Measurements from ENCODE around the gene BCAS1.
"Not testable (repeated sequence)": the region's sequence is repeated elsewhere in the genome, so short reads cannot be mapped to it uniquely, and the experiment has no call there.

Gene BCAS1

DNA sequence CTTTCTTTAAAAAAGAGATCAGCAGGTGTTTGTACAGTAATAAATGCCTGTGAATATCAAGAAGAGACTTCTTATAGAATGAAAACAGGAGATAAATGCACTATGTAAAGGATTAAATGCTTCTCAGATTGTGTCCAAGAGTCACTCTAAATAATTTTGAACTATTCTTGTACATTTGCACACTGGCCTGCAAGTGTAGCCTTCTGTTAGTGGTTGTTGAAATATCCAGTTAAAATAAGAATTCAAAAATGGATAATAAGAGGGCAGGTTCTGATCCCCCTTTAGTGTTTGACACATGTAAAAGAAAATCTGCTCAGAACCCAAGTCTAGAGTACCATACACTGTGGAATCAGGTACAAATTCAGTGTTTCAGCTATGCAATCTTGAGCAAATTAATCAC, 91.9 kb downstream of the BCAS1 start:
- H3K27me3 Mint-ChIP-seq (ENCODE audit: low read depth), result peaks cover under 1% of the 10 kb centered on the region
- no peak overlapping the region for H3K27ac Mint-ChIP-seq
- H3K9me3 Mint-ChIP-seq, result peaks cover 18% of the 10 kb centered on the region
- H3K4me1 Mint-ChIP-seq (ENCODE audit: low read depth), result no peaks in the 10 kb centered on the region
- H3K36me3 Mint-ChIP-seq (ENCODE audit: low read depth), result no peaks in the 10 kb centered on the region
- H3K4me3 Mint-ChIP-seq, result no peak overlapping the region

DNA sequence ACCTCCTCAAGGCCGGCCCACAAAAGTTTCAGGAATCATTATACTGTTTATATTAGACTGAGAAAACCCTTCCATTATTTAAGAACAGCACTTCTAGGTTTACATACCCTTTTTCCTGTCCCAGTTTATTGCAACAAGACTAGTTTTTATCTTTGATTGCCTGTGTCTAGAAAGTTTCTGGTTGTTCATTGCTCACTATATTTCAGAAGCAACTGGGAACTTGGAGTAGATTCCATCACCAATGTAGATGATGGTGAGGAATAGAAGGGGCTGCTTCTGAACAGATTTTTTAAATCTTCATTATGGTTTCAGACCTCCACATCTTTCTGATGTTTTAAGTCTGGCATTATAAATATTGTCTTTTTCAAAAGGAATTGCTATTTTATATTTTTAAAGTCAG, 93.0 kb downstream of the BCAS1 start:
- H3K27me3 Mint-ChIP-seq (ENCODE audit: low read depth), result no peaks in the 10 kb centered on the region
- no peaks in the 10 kb centered on the region for H3K36me3 Mint-ChIP-seq (ENCODE audit: low read depth)
- no peaks in the 10 kb centered on the region for H3K4me1 Mint-ChIP-seq (ENCODE audit: low read depth)
- no peak overlapping the region for H3K4me3 Mint-ChIP-seq
- peaks cover 20% of the 10 kb centered on the region for H3K9me3 Mint-ChIP-seq
- H3K27ac Mint-ChIP-seq, result no peak overlapping the region

DNA sequence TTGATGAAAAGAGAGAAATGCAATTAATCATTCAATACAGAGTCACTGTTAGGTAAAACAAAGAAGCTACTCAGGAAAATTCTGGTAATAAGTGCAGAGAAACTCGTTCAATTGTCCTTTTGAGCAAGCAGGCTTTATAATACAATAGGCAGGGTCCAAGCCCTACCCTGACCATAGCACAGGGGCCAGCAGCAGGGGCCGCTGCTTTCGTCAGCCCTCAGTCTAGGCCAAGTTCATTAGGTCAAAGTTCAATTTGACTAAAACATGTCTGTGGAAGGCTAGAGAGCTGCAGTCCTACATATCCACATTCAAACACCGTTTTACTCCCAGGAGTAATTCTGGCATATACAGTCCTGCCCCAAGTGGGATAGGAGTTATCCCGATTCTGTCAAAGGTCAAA, 94.6 kb downstream of the BCAS1 start:
- Mint-ChIP-seq H3K36me3 (ENCODE audit: low read depth) (no peaks in the 10 kb centered on the region), H3K27me3 (ENCODE audit: low read depth) (peaks cover 4% of the 10 kb centered on the region), H3K4me3 (no peak overlapping the region), H3K27ac (no peak overlapping the region), H3K9me3 (peaks cover 20% of the 10 kb centered on the region), H3K4me1 (ENCODE audit: low read depth) (no peaks in the 10 kb centered on the region)

DNA sequence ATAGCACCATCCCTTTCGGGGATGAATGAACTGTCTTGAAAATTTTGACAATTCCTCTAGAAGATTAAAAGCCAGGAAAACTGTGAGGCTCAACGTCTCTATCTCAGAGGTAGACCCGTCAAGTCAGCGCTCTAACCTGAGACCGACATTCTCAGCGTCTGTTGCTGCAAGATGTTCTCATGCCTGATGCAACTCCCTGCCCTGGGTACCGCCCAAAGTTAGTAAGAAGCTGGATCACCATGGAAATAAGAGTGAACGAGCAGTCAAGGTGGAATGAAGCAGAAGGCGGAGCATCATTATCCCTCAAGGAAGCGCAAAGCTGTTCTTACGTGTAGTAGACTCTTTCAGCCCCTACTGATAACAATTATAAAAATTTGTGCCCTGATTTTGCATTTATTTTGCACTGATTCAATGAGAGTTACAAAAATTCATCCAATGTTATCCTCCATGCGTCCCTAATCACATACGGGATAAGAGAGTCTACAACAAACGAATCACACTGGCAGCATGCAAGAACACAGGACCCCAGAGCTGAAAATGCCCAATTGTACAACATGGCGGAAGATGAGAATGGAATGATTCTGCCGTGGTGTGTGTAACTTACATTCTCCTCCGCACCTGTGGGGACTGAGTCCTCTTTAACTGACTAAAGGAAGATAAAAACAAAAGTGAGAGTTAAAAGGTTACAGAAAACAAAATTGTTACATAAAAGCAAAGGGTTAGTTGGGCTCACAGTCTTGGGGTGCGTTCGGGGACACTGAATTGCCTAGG, 95.4 kb downstream of the BCAS1 start:
- H3K9me3 Mint-ChIP-seq, result peaks cover 20% of the 10 kb centered on the region
- H3K36me3 Mint-ChIP-seq (ENCODE audit: low read depth), result no peaks in the 10 kb centered on the region
- H3K27ac Mint-ChIP-seq, result no peak overlapping the region
- H3K4me1 Mint-ChIP-seq (ENCODE audit: low read depth), result no peaks in the 10 kb centered on the region
- H3K4me3 Mint-ChIP-seq, result no peak overlapping the region
- H3K27me3 Mint-ChIP-seq (ENCODE audit: low read depth), result peaks cover 5% of the 10 kb centered on the region

DNA sequence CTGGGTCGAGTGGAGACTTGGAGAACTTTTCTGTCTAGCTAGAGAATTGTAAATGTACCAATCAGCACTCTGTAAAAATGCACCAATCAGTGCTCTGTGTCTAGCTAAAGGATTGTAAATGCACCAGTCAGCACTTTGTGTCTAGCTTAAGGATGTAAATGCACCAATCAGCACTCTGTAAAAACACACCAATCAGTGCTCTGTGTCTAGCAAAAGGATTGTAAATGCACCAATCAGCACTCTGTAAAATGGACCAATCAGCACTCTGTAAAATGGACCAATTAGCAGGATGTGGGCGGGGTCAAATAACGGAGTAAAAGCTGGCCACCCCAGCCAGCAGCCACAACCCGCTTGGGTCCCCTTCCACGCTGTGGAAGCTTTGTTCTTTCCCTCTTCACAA, 96.5 kb downstream of the BCAS1 start:
- not testable (repeated sequence) for H3K27me3 Mint-ChIP-seq (ENCODE audit: low read depth); H3K4me1 Mint-ChIP-seq (ENCODE audit: low read depth); H3K36me3 Mint-ChIP-seq (ENCODE audit: low read depth); H3K27ac Mint-ChIP-seq; H3K4me3 Mint-ChIP-seq
- H3K9me3 Mint-ChIP-seq, result peaks cover 20% of the 10 kb centered on the region

DNA sequence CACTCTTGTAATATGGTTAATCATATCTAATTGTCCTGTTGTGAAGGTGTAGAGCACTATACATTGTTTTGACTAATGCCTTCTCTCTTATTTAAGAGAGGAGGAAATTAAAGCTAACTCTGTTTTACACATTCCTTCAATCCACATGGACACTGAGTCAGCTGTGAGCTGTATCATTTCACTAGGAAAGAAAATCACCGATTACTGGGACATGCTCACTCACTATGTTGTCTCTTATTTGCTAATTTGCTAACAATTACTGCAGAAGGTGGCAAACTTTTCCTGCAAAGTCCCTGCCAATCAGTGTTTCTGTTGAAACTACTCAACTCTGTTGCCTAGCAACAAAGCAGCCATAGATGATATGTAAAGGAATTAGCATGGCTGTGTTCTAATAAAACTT, 98.2 kb downstream of the BCAS1 start:
- H3K4me3 Mint-ChIP-seq, result no peak overlapping the region
- no peak overlapping the region for H3K27ac Mint-ChIP-seq
- peaks cover 20% of the 10 kb centered on the region for H3K9me3 Mint-ChIP-seq
- peaks cover 8% of the 10 kb centered on the region for H3K27me3 Mint-ChIP-seq (ENCODE audit: low read depth)
- no peaks in the 10 kb centered on the region for H3K36me3 Mint-ChIP-seq (ENCODE audit: low read depth)
- no peaks in the 10 kb centered on the region for H3K4me1 Mint-ChIP-seq (ENCODE audit: low read depth)

DNA sequence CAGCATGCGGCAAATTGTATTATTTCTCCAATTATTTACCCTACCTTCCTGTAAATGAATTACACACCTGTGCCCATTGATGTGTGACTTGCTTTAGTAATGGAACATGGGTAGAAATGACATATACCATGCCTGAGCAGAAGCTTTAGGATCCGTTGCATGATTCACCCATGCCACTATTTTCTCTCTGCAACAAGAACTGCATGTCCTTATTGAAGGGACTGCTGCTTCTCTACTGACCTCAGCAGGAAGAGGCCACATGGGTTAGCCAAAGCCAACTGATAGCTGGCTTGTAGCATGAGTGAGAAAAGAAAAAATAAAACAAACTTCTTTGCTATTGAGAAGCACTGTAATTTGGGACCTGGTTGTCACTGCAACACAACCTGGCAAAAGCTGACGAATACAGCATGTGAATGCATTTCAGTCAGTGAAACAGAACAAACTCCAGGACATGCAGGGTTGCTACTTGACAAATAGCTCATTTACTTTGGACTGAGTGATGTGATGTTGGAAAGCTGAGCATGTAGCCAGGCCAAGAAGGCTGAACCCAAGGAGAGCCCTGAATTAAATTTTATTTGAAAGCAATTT, 99.2 kb downstream of the BCAS1 start:
- no peak overlapping the region for H3K4me3 Mint-ChIP-seq
- H3K36me3 Mint-ChIP-seq (ENCODE audit: low read depth), result no peaks in the 10 kb centered on the region
- peaks cover 16% of the 10 kb centered on the region for H3K9me3 Mint-ChIP-seq
- no peak overlapping the region for H3K27ac Mint-ChIP-seq
- H3K27me3 Mint-ChIP-seq (ENCODE audit: low read depth), result peaks cover 13% of the 10 kb centered on the region
- no peaks in the 10 kb centered on the region for H3K4me1 Mint-ChIP-seq (ENCODE audit: low read depth)

DNA sequence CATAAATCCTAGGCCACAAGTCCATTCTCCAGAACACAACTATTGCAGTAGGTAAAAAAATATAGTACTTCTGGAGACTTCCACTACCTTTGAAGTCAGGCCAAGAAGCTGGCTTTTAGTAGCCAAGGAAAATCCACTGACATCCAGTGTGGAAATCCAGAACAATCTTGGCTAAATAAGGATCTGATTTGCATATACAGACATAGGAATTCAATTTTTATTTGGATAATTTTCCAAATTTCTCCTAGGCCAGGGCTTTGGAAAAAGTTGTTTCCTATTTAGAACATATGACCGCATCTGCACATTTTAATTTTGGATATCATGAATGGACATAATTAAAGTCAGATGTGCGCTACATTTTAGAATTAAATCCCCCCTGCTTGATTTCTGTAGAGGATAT, 100.2 kb downstream of the BCAS1 start:
- Mint-ChIP-seq H3K4me1 (ENCODE audit: low read depth) (no peaks in the 10 kb centered on the region), H3K36me3 (ENCODE audit: low read depth) (no peaks in the 10 kb centered on the region), H3K27ac (no peak overlapping the region), H3K4me3 (no peak overlapping the region), H3K9me3 (peaks cover 14% of the 10 kb centered on the region), H3K27me3 (ENCODE audit: low read depth) (peaks cover 13% of the 10 kb centered on the region)

DNA sequence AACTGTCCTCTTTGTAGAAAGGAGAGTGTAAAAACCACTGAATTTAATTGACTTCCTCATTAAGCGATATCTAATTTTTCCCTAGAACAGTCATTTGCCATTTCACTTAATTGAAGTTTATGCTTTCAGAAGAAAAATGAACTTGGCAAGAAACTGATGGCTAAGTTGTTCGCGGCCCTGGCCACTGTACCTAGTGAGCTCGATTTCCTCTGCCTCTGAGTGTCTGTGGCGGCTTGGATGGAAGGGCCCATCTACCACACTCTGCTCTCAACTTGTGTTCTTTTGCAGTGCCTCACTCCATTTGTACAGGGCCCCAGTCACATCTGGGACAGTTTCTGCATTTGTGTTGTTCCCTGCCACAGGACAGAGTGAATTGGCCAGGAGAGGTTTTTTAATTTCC, 102.9 kb downstream of the BCAS1 start:
- H3K4me3 Mint-ChIP-seq, result no peak overlapping the region
- H3K27ac Mint-ChIP-seq, result no peak overlapping the region
- no peaks in the 10 kb centered on the region for H3K4me1 Mint-ChIP-seq (ENCODE audit: low read depth)
- no peaks in the 10 kb centered on the region for H3K36me3 Mint-ChIP-seq (ENCODE audit: low read depth)
- peaks cover 27% of the 10 kb centered on the region for H3K27me3 Mint-ChIP-seq (ENCODE audit: low read depth)
- no peaks in the 10 kb centered on the region for H3K9me3 Mint-ChIP-seq

DNA sequence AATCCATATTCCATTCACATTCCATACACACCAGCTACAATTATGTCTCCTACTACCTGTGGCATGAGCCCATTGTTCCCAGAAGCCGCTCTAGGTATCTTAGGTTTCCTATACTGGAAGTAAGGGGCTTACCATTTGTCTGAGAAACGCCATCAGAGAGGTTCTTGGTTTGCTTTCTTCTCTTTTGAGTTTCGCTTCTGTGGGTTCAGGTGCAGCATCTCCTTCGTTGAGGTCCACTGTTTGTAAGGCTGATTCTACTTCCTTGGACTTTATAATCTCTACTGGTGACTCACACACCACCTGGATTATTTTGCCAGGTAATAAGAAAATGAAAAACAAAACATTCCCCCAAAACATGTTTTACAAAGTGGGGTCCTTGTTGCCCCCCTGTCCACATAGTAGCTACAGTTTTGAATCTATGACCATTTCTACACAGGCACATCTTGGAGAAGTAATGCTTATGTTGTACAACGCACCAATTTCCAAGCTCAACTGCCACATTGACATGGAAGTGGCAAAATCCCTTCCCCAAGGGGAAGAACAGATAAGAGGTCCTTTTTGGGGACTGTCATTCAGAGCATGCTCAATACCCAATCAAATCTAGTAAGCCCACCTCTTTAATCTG, 103.5 kb downstream of the BCAS1 start:
- no peaks in the 10 kb centered on the region for H3K9me3 Mint-ChIP-seq
- no peaks in the 10 kb centered on the region for H3K36me3 Mint-ChIP-seq (ENCODE audit: low read depth)
- no peak overlapping the region for H3K4me3 Mint-ChIP-seq
- no peak overlapping the region for H3K27ac Mint-ChIP-seq
- H3K4me1 Mint-ChIP-seq (ENCODE audit: low read depth), result no peaks in the 10 kb centered on the region
- H3K27me3 Mint-ChIP-seq (ENCODE audit: low read depth), result peaks cover 27% of the 10 kb centered on the region

DNA sequence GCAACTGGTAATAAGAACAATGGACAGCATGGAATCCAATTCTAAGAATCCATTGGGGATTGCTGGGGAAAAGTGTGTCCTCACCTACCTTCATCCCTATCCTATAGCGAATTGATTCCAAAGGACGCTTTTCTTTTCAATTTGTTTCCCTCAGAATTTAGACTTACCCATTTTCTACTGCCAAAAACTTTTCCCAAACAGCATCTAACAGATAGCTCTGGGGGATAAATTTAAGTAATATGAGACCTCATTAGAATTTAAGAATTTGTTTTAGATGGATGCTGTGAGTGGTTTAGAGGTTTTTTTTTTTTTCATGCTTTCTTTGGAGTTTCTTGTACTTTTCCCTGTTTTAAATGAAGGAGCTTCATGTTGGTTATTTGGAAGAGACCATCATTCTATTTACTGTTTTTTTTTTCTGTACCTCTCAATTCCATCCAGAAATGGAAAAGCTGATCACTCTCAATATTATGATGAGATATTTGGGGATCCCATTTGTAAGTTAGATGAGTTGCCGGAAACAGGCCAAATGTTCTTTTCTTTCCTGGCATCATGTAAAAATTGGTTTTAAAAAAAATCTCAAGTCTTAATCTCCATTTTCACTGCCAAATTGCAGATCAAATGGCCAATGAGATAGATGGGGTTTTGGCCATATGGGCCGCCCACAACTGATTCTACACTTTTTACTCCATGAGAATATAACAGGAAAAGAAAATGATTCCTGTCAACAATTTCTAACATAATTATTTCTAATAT, 105.7 kb downstream of the BCAS1 start:
- Mint-ChIP-seq H3K4me1 (ENCODE audit: low read depth) (peaks cover 4% of the 10 kb centered on the region), H3K27me3 (ENCODE audit: low read depth) (peaks cover 36% of the 10 kb centered on the region), H3K4me3 (no peak overlapping the region), H3K9me3 (no peaks in the 10 kb centered on the region), H3K27ac (no peak overlapping the region), H3K36me3 (ENCODE audit: low read depth) (no peaks in the 10 kb centered on the region)

DNA sequence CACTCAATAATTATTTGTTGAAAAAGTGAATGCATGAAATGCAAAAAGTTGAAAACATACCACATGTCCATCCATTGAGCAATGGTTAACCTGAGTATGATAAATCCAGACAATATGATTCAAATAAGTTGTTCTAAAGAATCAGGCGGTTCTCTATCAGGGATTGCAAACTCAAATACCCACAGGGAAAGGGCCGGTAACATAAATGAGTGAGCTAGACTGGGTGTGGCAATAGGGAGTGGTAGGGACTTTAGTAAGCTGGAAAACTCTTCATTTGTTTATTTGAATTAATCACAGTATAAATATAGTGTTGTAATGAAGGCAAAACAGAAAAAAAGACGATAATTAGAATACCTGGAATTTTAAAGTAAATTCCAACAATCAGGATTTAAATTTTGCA, 106.3 kb downstream of the BCAS1 start:
- H3K27me3 Mint-ChIP-seq (ENCODE audit: low read depth), result peaks cover 39% of the 10 kb centered on the region
- peaks cover 4% of the 10 kb centered on the region for H3K4me1 Mint-ChIP-seq (ENCODE audit: low read depth)
- no peak overlapping the region for H3K4me3 Mint-ChIP-seq
- H3K27ac Mint-ChIP-seq, result no peak overlapping the region
- no peaks in the 10 kb centered on the region for H3K9me3 Mint-ChIP-seq
- H3K36me3 Mint-ChIP-seq (ENCODE audit: low read depth), result no peaks in the 10 kb centered on the region

DNA sequence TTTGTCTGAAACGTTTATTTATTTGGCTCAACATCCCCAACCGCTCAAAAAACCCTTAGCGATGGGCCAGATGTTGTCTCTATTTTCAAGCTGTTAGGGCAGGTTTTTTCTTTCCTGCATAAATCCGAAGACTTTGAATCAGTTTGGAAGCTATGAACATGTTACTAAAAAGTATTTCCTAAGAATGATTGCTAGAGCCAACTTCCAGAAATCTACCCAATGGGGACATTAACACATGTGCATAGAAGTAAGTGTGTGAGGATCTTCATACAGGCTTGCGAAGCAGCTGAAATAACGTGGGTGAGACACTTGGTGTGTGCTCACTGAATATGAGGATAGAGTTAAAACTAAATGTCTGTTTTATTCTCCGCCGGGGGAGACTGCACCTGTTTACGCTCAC, 106.8 kb downstream of the BCAS1 start:
- peaks cover 4% of the 10 kb centered on the region for H3K4me1 Mint-ChIP-seq (ENCODE audit: low read depth)
- peaks cover 36% of the 10 kb centered on the region for H3K27me3 Mint-ChIP-seq (ENCODE audit: low read depth)
- no peak overlapping the region for H3K4me3 Mint-ChIP-seq
- no peaks in the 10 kb centered on the region for H3K9me3 Mint-ChIP-seq
- H3K27ac Mint-ChIP-seq, result no peak overlapping the region
- H3K36me3 Mint-ChIP-seq (ENCODE audit: low read depth), result no peaks in the 10 kb centered on the region

DNA sequence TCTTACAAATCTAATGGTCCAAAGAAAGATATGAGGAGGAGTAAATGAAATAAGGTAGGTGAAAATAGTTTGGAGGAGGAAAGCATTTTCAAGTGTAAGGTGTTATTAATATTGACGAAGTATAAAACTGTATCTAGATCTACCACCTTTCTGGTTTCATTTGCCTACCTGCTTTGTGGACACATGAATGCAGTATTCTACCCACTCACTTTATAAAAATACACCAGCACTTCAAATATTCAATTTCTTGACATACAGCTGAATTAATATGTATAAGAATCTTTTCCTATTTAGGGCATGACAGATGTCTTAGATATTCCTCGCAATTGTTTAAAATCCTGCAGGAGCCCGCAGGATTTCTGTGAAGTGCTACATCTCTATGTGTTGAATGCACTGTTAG, 108.0 kb downstream of the BCAS1 start:
- H3K4me3 Mint-ChIP-seq, result no peak overlapping the region
- peaks cover 40% of the 10 kb centered on the region for H3K27me3 Mint-ChIP-seq (ENCODE audit: low read depth)

DNA sequence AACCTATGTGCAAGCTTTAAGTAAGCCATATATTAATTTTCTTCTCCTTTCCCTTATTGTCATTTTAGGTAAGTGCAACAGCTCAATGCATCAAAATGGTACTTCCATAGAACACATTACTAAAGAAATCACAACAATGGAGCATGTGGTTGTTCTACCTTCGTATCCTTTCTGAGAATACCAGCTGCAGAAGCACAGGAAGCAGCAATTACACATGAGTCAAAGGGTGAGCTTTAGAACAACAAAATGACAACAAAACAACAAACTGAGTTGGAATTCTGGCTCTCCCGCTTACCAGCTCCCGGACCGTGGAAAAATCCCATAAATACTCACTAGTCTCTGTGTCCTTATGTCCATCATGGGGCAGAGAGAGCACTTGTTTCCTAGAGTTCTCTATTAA, 108.9 kb downstream of the BCAS1 start:
- Mint-ChIP-seq H3K27me3 (ENCODE audit: low read depth) (peaks cover 45% of the 10 kb centered on the region), H3K27ac (no peak overlapping the region), H3K4me3 (no peak overlapping the region), H3K36me3 (ENCODE audit: low read depth) (no peaks in the 10 kb centered on the region), H3K4me1 (ENCODE audit: low read depth) (peaks cover 4% of the 10 kb centered on the region), H3K9me3 (no peaks in the 10 kb centered on the region)

More for the DNA sequence above, 108.0 kb downstream of the BCAS1 start:
- Mint-ChIP-seq H3K36me3 (ENCODE audit: low read depth) (no peaks in the 10 kb centered on the region), H3K9me3 (no peaks in the 10 kb centered on the region), H3K4me1 (ENCODE audit: low read depth) (peaks cover 4% of the 10 kb centered on the region), H3K27ac (no peak overlapping the region)

Data from T-helper 1 cell treated with Interleukin-12 subunit alpha and Interleukin-12 subunit beta and Interleukin-4 antibody, amounts not matched to agents 30 μg/mL and 1 μg/mL, for 36 hours (primary cell).